ENCODE results near the gene SPECC1. TPM values are rescaled to one million over a fixed set of nuclear protein-coding genes. Genes with fewer than 3 reads are reported as not detected.

The SPECC1 gene
- total RNA-seq, 1 experiment from 2014 or later: 103 TPM

DNA sequence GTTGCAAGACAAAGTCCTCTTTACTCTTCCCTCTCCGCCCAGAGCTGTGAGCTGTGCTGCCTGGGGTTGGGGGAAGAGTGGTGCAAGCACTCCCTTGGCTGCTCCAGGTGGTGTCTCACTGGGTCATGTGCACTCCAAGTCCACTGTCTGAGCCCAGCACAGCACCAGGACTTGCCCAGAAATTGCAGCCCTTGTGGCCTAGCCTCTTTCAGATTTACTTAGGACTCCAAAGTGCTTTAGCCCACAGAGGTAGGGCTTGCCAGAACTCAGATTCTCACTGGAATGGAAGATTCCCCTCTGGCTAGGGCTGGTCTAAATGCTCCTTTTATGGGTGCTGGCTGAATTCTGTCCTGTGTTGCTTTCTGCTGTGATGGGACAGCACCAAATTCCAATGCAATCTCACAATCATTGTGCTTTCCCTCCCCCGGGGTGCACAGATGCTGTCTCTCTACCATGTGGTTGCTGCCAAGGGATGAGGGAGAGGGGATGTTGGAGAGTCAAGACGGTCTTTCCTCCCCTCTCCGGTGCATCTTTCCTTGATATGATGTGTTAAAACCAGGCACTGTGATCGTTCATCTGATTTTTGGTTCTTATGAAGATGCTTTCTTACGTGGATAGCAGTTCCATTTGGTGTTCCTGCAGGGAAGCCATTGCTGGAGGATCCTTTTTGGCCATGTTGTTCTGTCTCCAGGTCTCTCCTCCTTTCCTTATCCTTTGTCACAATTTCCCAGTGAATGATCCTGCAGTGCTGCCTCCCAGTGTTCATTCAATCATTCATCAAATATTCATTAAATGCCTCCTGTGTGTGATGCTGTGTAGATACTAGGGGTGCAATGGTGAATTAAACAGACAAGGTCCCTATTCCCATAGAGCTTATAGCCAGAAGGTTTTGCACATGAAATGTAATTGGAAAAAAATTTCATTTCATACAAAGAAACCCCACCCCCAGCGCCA, 216.3 kb downstream of the SPECC1 start:
- Mint-ChIP-seq H3K27ac (peak overlapping the region; percentile 79), H3K36me3 (peaks cover 24% of the 10 kb centered on the region), H3K4me3 (no peak overlapping the region), H3K4me1 (peaks cover 67% of the 10 kb centered on the region), H3K27me3 (ENCODE audit: low read depth) (no peaks in the 10 kb centered on the region), H3K9me3 (no peaks in the 10 kb centered on the region)
- CTCF ChIA-PET: interaction anchor here (1.0 to 2.1 kb wide), 11 partner anchors 9 to 232 kb away, joined by 3 to 15 read pairs (median 4); no protein-coding TSS in a partner anchor
- peak; percentile 33; the same call in 1 of the 2 replicates for ATAC-seq
- no peak for DNase-seq (ENCODE audit: low spot score)
- POLR2A ChIA-PET: no interaction called here
- no peak for TF ChIP-seq ZNF232 (CRISPR knock-in tag; IDR thresholded peaks at IDR 0.05)
- TF ChIP-seq, protein P1, sequence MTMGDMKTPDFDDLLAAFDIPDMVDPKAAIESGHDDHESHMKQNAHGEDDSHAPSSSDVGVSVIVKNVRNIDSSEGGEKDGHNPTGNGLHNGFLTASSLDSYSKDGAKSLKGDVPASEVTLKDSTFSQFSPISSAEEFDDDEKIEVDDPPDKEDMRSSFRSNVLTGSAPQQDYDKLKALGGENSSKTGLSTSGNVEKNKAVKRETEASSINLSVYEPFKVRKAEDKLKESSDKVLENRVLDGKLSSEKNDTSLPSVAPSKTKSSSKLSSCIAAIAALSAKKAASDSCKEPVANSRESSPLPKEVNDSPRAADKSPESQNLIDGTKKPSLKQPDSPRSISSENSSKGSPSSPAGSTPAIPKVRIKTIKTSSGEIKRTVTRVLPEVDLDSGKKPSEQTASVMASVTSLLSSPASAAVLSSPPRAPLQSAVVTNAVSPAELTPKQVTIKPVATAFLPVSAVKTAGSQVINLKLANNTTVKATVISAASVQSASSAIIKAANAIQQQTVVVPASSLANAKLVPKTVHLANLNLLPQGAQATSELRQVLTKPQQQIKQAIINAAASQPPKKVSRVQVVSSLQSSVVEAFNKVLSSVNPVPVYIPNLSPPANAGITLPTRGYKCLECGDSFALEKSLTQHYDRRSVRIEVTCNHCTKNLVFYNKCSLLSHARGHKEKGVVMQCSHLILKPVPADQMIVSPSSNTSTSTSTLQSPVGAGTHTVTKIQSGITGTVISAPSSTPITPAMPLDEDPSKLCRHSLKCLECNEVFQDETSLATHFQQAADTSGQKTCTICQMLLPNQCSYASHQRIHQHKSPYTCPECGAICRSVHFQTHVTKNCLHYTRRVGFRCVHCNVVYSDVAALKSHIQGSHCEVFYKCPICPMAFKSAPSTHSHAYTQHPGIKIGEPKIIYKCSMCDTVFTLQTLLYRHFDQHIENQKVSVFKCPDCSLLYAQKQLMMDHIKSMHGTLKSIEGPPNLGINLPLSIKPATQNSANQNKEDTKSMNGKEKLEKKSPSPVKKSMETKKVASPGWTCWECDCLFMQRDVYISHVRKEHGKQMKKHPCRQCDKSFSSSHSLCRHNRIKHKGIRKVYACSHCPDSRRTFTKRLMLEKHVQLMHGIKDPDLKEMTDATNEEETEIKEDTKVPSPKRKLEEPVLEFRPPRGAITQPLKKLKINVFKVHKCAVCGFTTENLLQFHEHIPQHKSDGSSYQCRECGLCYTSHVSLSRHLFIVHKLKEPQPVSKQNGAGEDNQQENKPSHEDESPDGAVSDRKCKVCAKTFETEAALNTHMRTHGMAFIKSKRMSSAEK (CRISPR knock-in tag; IDR thresholded peaks at IDR 0.05; ENCODE audit: borderline replicate concordance): no peak
- TF ChIP-seq GTF2I (CRISPR knock-in tag; conservative IDR thresholded peaks at IDR 0.05): no peak
- no peak for TF ChIP-seq SMAD3 (CRISPR knock-in tag; IDR thresholded peaks at IDR 0.05; ENCODE audit: borderline replicate concordance)
- TF ChIP-seq, protein P2, sequence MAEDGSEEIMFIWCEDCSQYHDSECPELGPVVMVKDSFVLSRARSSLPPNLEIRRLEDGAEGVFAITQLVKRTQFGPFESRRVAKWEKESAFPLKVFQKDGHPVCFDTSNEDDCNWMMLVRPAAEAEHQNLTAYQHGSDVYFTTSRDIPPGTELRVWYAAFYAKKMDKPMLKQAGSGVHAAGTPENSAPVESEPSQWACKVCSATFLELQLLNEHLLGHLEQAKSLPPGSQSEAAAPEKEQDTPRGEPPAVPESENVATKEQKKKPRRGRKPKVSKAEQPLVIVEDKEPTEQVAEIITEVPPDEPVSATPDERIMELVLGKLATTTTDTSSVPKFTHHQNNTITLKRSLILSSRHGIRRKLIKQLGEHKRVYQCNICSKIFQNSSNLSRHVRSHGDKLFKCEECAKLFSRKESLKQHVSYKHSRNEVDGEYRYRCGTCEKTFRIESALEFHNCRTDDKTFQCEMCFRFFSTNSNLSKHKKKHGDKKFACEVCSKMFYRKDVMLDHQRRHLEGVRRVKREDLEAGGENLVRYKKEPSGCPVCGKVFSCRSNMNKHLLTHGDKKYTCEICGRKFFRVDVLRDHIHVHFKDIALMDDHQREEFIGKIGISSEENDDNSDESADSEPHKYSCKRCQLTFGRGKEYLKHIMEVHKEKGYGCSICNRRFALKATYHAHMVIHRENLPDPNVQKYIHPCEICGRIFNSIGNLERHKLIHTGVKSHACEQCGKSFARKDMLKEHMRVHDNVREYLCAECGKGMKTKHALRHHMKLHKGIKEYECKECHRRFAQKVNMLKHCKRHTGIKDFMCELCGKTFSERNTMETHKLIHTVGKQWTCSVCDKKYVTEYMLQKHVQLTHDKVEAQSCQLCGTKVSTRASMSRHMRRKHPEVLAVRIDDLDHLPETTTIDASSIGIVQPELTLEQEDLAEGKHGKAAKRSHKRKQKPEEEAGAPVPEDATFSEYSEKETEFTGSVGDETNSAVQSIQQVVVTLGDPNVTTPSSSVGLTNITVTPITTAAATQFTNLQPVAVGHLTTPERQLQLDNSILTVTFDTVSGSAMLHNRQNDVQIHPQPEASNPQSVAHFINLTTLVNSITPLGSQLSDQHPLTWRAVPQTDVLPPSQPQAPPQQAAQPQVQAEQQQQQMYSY (CRISPR knock-in tag; IDR thresholded peaks at IDR 0.05): no peak
- no peak for TF ChIP-seq GABPB1 (CRISPR knock-in tag; IDR thresholded peaks at IDR 0.05)
- TF ChIP-seq, protein P3, sequence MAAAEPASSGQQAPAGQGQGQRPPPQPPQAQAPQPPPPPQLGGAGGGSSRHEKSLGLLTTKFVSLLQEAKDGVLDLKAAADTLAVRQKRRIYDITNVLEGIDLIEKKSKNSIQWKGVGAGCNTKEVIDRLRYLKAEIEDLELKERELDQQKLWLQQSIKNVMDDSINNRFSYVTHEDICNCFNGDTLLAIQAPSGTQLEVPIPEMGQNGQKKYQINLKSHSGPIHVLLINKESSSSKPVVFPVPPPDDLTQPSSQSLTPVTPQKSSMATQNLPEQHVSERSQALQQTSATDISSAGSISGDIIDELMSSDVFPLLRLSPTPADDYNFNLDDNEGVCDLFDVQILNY (CRISPR knock-in tag; IDR thresholded peaks at IDR 0.05): no peak
- TF ChIP-seq, protein P4, sequence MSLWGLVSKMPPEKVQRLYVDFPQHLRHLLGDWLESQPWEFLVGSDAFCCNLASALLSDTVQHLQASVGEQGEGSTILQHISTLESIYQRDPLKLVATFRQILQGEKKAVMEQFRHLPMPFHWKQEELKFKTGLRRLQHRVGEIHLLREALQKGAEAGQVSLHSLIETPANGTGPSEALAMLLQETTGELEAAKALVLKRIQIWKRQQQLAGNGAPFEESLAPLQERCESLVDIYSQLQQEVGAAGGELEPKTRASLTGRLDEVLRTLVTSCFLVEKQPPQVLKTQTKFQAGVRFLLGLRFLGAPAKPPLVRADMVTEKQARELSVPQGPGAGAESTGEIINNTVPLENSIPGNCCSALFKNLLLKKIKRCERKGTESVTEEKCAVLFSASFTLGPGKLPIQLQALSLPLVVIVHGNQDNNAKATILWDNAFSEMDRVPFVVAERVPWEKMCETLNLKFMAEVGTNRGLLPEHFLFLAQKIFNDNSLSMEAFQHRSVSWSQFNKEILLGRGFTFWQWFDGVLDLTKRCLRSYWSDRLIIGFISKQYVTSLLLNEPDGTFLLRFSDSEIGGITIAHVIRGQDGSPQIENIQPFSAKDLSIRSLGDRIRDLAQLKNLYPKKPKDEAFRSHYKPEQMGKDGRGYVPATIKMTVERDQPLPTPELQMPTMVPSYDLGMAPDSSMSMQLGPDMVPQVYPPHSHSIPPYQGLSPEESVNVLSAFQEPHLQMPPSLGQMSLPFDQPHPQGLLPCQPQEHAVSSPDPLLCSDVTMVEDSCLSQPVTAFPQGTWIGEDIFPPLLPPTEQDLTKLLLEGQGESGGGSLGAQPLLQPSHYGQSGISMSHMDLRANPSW (CRISPR knock-in tag; conservative IDR thresholded peaks at IDR 0.05; ENCODE audit: low read depth): no peak
- TF ChIP-seq, protein P5, sequence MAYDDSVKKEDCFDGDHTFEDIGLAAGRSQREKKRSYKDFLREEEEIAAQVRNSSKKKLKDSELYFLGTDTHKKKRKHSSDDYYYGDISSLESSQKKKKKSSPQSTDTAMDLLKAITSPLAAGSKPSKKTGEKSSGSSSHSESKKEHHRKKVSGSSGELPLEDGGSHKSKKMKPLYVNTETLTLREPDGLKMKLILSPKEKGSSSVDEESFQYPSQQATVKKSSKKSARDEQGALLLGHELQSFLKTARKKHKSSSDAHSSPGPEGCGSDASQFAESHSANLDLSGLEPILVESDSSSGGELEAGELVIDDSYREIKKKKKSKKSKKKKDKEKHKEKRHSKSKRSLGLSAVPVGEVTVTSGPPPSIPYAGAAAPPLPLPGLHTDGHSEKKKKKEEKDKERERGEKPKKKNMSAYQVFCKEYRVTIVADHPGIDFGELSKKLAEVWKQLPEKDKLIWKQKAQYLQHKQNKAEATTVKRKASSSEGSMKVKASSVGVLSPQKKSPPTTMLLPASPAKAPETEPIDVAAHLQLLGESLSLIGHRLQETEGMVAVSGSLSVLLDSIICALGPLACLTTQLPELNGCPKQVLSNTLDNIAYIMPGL (CRISPR knock-in tag; IDR thresholded peaks at IDR 0.05): no peak
- TF ChIP-seq CBFB (CRISPR knock-in tag; IDR thresholded peaks at IDR 0.05; ENCODE audit: low read depth): no peak
